LNCaP clone FGC (cell line): ENCODE results near the gene ZNF275.

Source experiments
- DNase-seq: peaks from one replicate; pipeline ENCODE4 v3.0.0-alpha.2; 2011; ENCODE audit warnings: low read depth
- H3K4me3 ChIP-seq: 2 replicates; pipeline ENCODE4 v1.5.1; 2011; ENCODE audit warnings: mild to moderate bottlenecking, low read depth, low read length, control low read depth
- CTCF ChIP-seq: IDR thresholded peaks from 2 replicates; pipeline ENCODE4 v1.5.1; 2012; ENCODE audit warnings: mild to moderate bottlenecking; ENCODE audit not compliant: control insufficient read depth, insufficient read depth; ENCODE audit errors: extremely low read depth

Gene ZNF275

GRCh38 chrX:153320555-153321184 is 13.3 kb upstream of the ZNF275 start:
- DNase-seq, result no peak
- H3K4me3 ChIP-seq, result no peak overlapping the region
- no peak for TF ChIP-seq CTCF

GRCh38 chrX:153321381-153322124 is 12.4 kb upstream of the ZNF275 start, which contains the start of gene PNMA6F:
Gene PNMA6F (minus strand): TSS chrX:153321767. CDS start chrX:153320674, 1,093 bp downstream.
- DNase-seq, result no peak
- H3K4me3 ChIP-seq, result no peak within 1 kb of the TSS
- TF ChIP-seq CTCF, result no peak

- DNase-seq, result no peak
- no peak overlapping the region for H3K4me3 ChIP-seq
- TF ChIP-seq CTCF, result no peak
These were observed 6.4 kb upstream of the ZNF275 start for GRCh38 chrX:153327561-153327960.

- no peak for TF ChIP-seq CTCF
- H3K4me3 ChIP-seq, result peak overlapping the region; percentile 48; the same call in 1 of the 2 replicates
These were observed 687 bp upstream of the ZNF275 start for GRCh38 chrX:153333266-153333665.

GRCh38 chrX:153334654-153335295 is 822 bp downstream of the ZNF275 start:
- DNase-seq, result no peak
- peak overlapping the region; percentile 69 for H3K4me3 ChIP-seq
- TF ChIP-seq CTCF, result no peak

More at GRCh38 chrX:153333266-153333665, 687 bp upstream of the ZNF275 start:
- no peak for DNase-seq

- no peak for TF ChIP-seq CTCF
- H3K4me3 ChIP-seq, result no peak overlapping the region
- DNase-seq, result no peak
These were observed 2.4 kb downstream of the ZNF275 start for GRCh38 chrX:153336121-153336894.
